GM19397 (cell line): ENCODE results near the gene RAD9A.
"Not testable (repeated sequence)": the region's sequence is repeated elsewhere in the genome, so short reads cannot be mapped to it uniquely, and the experiment has no call there.

Experiments
- ATAC-seq: cut with Tn5 transposase; IDR thresholded peaks from one replicate; pipeline ENCODE4 v1.9.1; 2021; ENCODE audit warnings: mild to moderate bottlenecking, moderate library complexity; ENCODE audit not compliant: unreplicated experiment

The RAD9A gene

DNA sequence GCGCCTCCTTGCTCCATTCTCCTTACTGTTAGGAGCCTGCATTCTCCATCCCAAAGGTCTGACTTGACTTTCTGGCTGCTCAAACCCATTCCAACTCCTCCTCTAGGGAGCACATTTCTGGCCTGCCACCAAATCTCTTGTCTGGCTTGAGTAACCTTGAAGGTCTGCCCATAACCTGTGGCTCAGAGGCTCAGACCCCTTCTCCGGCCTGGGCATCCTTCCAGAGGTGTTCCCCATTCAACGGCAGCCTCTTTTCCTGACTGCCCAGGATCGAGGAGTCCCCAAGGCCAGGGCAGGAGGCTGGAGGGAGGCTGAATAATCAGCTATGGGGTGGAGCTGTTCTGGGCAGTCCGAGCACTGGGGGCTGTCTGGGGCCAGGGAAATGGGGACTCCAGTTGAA lies 2.2 kb downstream of the RAD9A start:
- no peak for ATAC-seq

DNA sequence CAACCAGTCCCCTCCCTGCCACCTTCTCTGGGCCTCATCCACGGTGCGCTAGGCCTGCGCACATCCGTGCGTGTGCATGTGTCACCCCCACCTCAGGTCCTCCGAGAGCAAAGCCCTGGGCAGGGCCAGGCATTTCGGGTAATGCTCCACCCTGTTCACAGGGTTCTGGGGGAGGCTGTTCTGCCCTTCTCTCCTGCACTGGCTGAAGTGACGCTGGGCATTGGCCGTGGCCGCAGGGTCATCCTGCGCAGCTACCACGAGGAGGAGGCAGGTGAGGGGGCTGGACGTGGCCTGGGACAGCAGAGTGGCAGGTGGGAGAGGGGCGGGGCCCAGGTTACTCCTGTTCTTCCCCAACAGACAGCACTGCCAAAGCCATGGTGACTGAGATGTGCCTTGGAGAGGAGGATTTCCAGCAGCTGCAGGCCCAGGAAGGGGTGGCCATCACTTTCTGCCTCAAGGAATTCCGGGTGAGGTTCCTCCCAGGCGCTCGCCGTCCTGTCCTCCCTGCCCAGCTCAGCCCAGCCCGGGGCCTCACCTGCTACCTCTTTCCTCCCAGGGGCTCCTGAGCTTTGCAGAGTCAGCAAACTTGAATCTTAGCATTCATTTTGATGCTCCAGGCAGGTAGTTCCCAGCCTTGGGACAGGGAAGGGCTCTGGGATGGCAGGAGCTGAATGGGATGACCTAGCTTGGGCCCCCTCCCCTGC lies 3.9 kb downstream of the RAD9A start:
- ATAC-seq, result no peak

DNA sequence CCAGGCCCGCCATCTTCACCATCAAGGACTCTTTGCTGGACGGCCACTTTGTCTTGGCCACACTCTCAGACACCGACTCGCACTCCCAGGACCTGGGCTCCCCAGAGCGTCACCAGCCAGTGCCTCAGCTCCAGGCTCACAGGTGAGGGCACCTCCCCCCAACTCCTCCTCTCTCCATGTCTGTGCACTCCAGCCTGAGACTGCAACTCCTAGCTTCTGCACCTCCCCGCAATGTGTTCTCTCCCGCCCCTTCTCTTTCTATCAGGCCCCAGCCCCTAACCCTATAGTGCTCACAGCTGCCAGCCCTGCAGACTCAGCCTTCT lies 4.4 kb downstream of the RAD9A start:
- no peak for ATAC-seq

DNA sequence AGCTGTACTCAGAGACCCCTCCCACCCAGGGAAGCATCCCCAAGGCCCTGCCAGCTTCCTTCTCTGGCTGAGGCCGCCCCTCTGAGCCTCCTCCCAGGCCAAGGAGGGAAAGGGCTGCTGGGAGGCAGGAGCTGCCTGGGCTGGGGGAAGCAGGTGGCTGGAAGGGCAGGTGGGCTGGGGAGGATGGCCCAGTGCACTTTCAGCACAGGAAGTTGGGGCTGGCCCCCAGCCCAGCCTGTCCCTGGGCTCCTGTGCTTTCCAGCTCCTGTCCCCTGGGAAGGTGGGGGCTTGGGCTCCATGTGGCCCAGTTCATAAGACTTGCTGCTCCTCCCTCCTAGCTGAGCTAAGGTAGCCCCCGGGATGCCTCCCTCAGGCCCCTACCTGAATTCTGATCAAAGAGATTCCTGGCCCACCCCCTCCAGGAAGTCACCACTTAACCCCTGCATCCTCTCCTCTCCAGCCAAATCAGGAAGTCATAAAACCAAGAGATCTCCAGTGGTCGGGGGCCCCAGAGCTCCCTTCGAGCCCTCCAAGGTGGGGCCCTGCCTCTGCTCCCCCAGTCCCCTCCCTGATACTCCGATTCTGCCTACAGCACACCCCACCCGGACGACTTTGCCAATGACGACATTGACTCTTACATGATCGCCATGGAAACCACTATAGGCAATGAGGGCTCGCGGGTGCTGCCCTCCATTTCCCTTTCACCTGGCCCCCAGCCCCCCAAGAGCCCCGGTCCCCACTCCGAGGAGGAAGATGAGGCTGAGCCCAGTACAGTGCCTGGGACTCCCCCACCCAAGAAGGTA lies 5.0 kb downstream of the RAD9A start:
- no peak for ATAC-seq

DNA sequence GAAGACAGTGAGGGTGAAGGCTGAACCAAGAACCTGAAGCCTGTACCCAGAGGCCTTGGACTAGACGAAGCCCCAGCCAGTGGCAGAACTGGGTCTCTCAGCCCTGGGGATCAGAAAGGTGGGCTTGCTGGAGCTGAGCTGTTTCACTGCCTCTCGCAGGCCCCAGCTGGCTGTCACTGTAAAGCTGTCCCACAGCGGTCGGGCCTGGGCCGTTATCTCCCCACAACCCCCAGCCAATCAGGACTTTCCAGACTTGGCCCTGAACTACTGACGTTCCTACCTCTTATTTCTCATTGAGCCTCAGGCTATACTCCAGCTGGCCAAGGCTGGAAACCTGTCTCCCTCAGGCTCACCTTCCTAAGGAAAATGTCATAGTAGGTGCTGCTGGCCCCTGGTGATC lies 5.8 kb downstream of the RAD9A start:
- no peak for ATAC-seq

DNA sequence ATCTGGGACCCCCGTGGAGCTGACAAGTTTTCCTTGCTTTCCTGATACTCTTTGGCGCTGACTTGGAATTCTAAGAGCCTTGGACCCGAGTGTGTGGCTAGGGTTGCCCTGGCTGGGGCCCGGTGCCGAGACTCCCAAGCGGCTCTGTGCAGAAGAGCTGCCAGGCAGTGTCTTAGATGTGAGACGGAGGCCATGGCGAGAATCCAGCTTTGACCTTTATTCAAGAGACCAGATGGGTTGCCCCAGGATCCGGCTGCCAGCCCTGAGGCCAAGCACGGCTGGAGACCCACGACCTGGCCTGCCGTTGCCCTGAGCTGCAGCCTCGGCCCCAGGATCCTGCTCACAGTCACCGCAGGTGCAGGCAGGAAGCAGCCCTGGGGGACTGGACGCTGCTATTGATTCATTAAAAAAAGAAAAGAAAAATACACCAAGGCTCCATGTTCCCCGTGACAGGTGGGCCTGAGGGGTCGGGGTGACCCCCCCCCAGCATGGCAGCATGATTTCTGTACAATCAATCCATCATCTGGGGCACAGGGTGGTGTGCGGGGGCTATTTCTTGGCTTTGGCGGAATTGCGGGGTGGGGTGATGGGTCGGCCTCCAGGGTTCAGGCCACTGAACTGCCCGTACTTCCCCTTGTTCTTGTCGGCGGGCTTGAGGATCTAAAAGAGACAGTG lies 6.3 kb downstream of the RAD9A start:
- ATAC-seq, result no peak

DNA sequence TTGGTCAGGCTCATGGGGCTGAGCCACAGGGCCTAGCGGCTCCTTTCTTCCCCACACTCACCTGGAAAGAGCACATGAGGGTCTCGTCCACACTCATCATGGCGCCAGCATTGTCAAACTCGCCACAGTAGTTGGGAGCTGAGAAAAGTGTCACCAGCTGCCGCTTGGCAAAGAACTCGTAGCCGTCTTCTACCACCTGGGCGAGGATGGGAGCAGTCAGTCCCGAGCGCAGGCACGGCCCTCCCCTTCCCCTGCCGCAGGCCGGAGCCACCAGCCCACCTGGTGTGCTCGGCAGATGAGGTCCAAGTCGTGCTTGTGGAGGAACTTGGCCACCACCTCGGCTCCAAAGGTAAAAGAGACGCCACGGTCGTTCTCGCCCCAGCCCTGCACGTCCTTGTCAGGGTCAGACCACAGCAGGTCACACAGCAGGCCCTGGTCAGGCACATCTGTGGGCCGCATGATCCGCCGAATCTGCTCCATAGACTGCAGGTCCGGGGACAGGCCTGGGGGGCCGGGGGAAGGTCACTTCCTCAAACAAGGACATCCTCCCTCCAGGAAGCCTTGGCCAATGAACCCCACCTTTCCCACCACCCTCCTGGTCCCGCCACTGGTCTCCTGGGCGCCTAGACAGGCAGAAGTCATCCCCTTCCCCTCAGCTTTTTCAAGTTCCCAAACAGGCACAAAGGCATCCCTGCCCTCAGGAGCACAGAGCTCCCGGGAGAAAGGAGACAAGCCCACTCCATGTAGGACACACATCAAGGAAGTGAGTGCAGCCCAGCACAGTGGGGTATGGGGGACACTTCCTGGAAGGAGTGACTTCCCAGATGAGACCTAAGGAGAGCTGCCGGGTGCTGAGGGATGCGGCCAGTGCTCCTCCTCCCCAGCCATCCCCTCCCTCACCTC lies 7.1 kb downstream of the RAD9A start:
- ATAC-seq, result no peak

DNA sequence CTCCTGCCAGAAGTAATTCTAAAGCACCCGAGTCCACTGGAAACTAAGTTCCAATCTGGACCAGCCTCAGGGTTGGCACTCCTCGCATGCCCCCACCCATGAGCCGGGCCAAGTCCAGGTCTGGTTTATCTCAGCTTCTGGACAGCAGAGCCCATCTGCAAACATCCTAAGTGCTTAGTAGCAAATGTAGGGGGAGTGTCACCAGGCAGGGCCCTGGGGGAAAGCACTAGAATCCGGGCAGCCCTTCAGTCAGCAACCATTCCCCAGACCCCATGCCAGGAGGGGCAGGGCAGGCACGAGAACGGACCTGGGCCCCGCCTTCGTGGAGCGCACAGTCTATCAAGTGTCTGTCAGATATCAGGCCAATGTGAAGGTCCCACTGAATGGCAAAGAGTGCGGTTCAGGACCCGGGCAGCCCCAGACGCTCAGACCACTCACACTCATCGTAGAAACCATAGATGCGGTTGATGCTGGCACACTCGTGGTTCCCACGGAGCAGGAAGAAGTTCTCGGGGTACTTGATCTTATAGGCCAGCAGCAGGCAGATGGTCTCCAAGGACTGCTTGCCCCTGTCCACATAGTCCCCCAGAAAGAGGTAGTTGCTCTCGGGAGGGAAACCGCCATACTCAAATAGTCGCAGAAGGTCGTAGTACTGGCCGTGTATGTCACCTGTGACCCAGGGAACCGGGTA lies 8.6 kb downstream of the RAD9A start:
- no peak for ATAC-seq

DNA sequence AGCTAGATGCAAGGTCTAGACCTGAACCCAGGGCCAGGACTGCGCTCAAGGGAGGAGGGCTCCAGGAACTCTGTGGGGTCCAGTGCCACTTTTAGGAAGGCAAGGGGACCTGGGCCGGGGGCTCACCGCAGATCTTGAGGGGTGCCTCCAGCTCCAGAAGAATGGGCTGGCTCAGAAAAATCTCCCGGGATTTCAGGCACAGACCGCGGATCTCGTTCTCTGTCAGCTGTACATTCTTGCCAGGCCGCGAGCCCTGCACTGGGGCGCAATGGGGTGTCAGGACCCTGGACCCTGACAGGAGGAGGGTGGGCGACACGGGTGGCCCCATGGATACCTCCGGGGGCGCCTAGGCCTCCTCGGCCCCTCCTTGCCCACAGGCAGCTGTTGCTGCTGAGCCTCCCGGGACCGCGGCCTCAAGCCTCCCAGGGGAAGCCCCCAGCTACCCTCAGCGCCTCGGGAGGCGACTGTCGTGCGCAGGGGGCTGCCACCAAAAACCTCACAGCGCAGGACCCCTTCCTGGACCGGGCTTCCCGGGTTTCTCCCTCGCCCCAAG lies 9.2 kb downstream of the RAD9A start:
- no peak for ATAC-seq

DNA sequence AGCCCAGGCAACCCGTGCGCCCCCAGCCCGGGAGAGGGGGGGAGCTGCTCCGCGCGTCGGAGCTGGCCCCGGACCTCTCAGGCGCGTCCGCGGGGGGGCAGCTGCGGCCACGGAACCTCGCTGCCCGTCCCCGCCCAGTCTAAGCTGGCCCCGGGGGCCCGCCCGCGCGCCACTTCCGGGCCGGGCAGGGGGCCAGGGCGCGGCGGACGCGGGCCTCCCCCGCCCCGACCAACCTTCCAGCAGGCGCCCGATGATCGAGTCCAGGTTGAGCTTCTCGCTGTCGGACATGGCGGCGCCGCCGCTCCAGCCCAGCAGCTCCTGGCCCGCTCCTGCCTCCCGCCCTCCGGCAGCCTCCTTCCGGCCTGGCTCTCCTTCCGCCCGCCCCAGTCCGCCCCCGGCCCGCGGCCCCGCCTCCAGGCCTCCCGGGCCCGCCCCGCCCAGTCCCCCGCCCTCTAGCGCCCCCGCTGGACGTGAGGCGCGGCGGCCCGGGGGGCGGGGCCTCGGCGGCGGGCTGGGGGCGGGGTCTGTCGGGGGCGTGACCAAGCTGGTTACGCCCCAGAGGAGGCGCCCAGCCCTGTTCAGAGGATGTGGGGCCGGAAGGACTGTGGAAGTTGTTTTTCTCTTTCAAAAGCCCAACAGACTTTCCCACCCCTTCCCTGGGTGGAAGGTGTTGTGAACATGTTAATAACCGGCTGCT lies 9.9 kb downstream of the RAD9A start, which contains the start of gene PPP1CA:
PPP1CA (minus strand) TSS at position 364 of the 697 bp plus-strand sequence; CDS start at position 288, 76 bp downstream.
- peak; percentile 69 for ATAC-seq

DNA sequence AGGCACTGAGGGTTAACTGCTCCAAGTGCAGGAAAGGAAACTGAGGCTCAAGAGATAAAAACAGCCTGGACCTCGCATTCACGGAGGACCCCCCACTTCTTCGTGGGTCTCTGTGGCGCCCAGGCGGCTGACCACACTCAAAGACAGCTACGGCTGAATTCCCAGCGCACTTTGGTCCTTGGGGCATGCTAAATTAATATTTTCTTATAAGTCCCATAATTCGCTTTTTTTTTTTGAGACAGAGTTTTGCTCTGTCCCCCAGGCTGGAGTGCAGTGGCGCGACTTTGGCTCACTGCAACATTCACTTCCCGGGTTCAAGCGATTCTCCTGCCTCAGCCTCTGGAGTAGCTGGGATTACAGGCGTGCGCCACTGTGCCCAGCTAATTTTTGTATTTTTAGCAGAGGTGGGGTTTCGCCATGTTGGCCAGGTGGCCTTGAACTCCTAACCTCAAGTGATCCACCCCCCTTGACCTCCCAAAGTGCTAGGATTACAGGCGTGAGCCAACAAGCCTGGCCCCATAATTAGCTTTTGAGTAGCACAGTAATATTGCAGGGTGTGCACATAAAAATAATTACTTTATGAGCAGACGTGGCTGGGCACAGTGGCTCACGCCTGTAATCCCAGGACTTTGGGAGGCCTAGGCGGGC lies 10.5 kb downstream of the RAD9A start:
- ATAC-seq, result not testable (repeated sequence)

DNA sequence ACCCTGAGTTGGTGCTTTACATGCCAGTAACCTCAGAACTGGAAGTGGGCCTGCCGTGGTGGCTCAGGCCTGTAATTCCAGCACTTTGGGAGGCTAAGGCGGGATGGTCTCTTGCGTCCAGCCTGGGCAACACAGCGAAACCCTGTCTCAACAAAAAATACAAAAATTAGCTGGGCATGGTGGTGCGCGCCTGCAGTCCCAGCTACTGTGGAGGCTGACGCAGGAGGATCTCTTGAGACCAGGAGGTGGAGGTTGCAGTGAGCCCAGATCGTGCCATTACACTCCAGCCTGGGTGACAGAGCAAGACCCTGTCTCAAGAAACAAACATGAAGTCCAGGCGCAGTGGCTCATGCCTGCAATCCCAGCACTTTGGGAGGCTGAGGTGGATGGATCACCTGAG lies 11.3 kb downstream of the RAD9A start:
- ATAC-seq, result not testable (repeated sequence)

DNA sequence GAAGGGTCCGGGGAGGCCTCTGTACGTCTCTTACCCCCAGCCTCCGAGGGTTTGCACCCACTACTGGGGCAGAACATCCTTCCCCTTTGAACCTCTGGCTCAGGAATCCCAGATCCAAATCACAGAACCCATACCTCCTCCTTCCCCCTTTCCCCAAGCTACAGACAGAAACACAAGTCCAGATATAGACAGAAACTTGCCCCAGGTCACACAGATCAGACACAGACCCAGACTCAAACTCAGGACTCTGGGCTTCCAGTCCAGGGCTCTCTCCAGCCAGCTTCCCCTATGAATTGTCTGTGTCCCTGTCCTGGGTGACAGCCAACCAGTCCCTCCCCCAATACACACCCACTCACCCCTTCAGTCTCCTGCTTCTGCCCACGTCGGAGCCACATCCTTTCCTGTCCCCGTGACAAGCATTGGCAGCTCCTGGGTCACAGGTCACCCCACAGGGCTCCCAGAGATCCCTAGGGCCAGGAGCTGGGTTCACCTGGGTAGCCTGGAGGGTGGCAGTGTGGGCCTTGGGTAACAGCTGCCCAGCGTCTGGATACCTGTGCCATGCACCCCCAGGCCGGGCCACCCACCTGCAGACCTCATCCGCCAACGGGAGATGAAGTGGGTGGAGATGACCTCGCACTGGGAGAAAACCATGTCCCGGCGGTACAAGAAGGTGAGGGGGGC lies 12.9 kb downstream of the RAD9A start:
- ATAC-seq, result no peak

DNA sequence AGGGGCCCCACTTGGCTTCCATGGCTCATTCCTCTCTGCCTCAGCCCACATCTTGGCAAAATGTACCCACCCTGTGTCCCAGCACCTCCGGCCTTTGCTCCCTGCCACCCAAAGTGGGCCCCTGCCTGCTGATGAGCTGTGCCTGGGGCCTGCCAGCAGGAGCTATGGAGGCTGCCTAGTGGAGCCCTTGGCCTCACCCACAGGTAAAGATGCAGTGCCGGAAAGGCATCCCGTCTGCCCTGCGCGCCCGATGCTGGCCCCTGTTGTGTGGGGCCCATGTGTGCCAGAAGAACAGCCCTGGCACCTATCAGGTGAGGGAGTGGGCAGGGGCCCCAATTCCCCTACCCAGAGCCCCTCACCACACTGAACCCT lies 13.4 kb downstream of the RAD9A start:
- ATAC-seq, result no peak

DNA sequence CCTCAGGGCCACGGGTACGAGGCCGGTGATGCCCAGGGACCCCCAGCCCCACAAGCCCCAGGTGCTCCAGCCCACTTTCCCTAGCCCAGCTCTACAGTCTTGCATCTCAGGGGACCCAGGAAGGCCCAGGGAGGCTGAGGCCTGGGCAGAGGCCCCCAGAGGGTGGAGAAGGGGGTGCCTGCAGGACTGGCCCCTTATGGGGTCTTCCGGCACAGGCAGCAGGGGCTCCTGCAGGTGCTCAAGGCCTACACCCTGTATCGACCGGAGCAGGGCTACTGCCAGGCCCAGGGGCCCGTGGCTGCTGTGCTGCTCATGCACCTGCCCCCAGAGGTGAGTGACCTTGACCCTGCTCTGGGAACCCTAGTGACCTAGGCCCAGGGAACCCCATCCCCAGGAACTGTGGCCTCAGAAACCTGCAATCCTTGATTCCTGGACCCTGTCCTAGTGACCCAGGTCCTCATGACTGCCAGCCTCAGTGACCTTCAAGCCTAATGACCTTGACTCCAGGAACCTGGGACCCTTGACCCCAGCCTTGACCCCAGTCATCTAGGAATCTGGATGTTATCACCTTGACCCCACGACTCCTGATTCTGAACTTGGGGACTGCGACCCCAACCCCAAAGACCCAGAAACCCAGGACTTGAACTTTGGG lies 14.0 kb downstream of the RAD9A start:
- ATAC-seq, result no peak

DNA sequence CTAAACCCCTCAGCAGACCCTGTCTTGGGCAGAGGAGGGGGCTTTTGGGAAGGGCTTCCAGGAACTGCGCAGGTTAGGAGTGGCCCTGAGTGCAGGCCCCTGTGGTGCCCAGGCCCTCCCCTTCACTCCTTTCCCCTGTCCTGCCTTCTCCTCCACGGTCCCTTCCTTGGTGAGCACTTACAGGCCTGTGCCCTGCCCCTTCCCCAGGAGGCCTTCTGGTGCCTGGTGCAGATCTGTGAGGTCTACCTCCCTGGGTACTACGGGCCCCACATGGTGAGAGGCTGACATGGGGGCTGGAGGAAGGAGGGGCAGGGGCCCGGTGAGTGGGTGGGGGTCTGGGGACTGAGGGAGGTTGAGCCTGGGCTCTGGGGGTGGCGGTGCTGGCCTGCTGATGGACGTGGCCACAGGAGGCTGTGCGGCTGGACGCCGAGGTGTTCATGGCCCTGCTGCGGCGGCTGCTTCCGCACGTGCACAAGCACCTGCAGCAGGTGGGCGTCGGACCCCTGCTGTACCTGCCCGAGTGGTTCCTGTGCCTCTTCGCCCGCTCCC lies 14.7 kb downstream of the RAD9A start:
- no peak for ATAC-seq

DNA sequence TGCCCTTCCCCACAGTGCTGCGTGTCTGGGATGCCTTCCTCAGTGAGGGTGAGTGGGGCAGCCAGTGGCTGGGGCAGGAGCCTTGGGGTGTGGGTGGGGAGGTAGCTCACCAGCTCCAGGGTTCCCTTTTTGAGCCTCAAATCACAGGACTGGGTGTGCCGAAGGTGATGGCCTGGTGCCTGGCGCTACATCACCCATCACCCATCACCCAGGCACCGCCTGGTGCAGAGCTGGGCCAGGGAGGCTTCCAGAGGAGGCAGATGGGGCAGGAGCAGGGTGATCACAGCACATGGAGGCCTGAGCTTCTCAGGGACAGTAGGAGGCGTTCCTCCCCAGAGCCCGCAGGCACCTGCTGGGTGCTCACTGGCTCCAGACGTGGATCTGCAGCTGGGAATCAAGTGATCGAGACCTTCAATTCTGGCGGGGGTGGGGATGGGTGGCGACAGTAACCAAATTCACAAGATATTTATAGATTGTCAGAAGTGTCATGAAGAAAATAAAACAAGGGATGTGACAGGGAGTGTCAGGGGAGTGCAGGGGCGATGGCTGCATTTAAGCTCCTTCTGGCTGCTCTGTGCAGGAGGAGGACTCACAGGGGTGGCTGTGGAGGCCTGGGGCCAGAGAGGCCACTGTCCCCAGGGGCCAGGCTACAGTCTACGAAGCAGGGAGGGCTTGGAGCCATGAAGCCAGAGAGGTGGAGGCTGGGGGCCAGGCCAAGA lies 15.3 kb downstream of the RAD9A start:
- ATAC-seq, result no peak
